GM19193 (cell line): ENCODE results near the gene SLC38A1.
A peak's percentile ranks its signal among the peaks of the same experiment; 100 is the strongest.

Experiments used
- POLR2A ChIP-seq: IDR thresholded peaks from 4 replicates; pipeline ENCODE4 v1.6.1; 2011; ENCODE audit not compliant: insufficient read depth, insufficient read length; ENCODE audit errors: extremely low read depth

SLC38A1 gene

DNA sequence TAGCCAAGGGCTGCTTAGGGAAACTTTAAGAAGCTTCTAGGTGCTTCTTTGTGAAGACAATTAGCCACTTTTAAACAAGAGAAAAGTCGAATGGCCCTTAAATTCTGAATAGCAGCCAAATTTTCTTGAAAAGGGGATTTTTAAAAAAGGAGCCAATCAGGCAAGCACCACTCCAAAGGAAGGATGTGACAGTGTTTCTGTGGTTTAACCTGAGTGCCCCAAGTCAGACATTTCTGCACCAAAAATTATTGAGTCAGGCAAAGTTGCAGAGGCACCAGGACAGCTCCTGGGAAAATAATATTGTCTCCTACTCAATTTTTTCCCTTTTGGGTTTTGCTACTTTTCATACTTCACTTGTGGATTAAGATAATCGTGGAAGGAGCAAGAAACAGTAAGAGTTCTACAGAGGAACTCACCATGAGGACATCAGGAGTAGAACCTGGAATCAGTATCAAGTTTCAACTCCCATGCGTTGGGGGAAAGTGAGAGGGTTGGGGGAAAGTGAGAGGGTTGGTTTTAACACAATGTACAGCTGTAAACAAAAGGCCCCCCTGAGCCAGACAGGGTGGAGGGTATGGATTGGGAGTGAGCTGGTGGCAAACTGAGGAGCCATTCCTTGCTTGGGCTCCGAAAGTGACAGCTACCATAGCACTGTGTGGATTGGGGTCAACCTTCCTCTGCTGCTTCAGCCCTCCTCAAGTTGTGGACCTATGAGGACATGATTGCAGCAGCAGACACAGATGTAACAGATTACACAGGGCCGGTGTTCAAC is 90.8 kb downstream of the SLC38A1 start:
- TF ChIP-seq POLR2A, result no peak

DNA sequence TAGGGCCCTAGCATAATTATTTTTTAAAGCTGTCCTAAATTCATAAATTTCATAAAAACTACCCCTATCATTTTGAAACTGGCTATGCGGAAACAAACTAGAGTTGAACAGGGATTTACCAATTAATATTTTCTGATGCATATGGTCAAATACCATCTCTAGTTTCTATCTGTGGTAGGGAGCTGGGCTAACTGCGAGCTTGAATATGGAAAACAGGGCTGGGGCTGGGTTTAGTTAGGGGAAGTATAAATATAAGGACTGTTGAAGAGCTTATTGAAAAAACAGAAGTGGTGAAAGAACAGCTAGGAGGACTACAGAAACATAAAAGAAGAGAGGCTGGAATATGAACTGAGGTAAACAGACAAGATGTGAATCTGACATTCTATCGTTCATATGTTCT is 91.8 kb downstream of the SLC38A1 start:
- peak; percentile 32 for TF ChIP-seq POLR2A

DNA sequence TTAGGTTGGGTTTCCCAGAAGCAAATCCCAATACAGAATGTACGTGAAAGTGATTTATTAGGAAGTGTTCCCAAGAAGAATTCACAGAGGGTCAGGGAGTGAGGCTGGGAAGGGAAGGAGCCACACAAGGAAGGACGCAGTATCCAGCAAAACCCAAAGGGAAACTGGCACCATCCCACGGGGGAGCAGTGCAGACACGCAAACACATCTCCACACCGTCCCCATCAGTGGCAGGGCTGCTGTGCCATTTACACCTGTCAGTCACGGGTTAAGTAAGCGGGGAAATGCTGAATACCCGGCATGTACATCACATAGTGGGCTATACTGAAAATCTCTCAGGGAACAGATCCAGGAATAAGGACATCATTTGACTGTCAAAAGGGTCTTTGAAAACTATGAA is 93.9 kb downstream of the SLC38A1 start:
- no peak for TF ChIP-seq POLR2A

DNA sequence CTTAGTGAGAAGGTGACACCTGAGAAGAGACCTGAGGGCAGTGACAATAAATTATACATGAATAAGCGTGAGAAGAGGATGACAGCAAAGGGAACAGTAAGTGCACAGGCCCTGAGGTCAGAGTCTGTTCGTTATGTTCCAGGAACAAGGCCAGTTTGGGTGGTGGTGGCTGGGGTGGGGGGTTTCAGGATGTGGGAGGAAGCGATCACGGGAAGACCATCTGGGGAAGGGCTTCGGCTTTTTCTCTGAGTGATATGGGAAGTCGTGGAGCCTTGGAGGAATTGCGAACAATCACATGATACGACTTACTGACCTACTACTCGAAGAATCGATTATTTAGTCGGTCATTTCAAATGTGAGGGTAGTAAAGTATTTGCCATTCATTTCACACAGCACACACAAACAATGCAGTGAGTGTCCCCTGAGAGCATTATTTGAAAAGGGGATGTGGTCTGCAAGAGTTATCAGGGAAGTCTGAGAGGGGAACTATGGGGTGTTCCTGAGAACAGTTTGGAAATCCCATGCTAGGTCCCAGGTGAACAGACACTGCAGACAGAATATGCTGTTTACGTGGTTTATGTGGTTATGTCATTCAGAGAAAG is 94.7 kb downstream of the SLC38A1 start:
- no peak for TF ChIP-seq POLR2A

DNA sequence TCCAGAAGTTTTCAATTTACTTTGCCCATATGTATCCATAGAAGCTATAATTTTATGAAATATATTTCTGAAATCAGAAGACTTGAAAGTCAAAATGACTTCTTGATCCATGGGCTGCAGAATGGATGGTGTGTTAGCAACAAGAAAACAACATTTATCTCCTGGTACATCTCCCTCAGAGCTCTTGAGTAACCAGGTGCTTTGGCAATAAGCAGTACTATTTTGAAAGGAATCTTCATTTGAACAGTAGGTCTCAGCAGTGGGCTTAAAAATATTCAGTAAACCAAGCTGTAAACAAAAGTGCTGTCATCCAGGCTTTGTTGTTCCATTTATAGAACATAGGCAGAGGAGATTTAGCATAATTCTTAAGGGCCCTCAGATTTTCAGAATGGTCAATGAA is 100.4 kb downstream of the SLC38A1 start:
- TF ChIP-seq POLR2A, result no peak

DNA sequence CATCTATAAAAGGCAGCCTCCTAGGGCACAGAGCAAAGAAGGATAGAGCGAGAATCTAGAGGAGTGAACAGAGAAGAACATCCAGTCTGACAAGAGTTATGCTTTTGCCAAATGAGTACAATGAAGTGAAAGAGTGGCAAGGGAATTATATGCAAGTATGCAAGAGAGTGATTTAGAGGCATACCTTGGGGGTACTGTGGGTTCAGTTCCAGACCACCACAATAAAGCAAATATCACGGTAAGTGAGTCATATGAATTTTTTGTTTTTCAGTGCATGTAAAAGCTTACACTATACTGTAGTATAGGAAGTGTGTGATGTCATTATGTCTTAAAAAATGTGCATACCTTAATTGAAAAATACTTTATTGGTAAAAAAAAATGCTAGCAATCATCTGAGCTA is 101.4 kb downstream of the SLC38A1 start:
- TF ChIP-seq POLR2A, result no peak

DNA sequence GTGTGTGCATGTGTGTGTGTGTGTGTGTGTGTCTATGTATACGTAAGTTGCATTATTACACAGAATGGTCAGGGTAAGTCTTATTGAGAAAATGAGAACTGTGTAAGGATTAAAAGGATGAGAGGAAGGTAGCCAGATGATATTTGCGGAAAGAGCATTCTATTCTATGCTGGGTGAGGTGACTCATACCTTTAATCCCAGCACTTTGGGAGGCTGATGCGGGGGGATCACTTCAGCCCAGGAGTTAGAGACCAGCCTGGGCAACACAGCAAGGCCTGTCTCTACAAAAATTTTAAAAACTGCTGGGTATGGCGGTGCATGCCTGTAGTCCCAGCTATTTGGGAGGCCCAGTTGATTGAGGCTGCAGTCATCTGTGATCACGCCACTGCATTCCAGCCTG is 103.7 kb downstream of the SLC38A1 start:
- TF ChIP-seq POLR2A, result no peak

DNA sequence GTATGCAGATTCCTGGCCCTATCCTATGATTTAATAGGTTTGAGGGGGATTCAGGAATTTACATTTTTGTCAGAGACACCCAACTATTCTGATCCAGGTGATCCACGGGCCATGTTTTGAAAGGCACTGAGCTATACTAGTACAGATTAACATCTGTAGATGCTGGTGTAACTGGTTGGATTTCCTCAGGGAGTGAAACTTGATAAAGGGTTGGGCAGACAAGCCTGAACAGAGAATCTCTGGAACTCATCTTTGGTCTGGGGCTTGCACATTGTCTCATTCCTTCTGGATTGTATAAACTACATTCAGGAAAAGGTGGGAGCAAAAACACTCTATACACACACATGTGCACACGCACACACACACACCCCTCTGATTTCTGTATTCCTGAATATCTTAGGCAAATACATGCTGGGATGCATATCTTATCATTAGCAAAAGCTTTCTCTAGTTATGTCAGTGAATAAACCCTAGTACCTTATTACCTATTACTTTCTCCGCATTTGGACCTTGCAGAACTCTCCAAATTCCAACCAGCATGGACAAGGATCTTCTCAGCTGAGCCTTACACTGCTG is 104.6 kb downstream of the SLC38A1 start:
- TF ChIP-seq POLR2A, result no peak

DNA sequence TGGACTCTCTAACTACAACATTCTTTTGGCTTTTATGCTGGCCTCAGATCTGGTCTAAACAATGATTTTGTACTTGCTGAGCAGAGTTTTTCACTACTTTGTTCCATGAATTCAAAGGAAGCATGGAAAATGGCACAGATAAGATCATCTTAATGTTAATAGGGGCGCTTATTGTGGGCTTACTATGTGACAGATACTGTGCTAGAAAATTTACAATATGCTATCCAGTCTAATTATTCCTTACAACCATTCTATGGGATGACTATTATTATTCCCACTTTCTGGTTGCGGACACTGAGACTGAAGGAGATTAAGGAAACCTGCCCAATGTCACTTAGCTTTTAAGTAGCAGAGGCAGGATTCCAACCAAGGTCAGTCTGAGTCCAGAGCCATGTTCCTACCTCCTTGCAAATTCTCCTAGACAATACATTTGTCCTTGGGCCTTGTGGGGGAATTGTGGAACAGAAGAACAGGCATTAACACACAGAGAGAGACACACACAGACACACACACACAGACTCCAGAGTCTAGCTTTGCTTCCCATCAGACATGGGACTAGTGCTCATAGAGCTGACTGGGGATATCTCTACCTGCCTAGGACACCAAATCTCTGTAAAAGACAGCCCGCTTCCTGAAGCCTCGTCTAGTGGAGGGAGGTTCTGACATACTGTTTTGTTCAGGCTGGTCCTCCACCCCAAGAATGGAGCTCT is 107.7 kb downstream of the SLC38A1 start:
- no peak for TF ChIP-seq POLR2A

DNA sequence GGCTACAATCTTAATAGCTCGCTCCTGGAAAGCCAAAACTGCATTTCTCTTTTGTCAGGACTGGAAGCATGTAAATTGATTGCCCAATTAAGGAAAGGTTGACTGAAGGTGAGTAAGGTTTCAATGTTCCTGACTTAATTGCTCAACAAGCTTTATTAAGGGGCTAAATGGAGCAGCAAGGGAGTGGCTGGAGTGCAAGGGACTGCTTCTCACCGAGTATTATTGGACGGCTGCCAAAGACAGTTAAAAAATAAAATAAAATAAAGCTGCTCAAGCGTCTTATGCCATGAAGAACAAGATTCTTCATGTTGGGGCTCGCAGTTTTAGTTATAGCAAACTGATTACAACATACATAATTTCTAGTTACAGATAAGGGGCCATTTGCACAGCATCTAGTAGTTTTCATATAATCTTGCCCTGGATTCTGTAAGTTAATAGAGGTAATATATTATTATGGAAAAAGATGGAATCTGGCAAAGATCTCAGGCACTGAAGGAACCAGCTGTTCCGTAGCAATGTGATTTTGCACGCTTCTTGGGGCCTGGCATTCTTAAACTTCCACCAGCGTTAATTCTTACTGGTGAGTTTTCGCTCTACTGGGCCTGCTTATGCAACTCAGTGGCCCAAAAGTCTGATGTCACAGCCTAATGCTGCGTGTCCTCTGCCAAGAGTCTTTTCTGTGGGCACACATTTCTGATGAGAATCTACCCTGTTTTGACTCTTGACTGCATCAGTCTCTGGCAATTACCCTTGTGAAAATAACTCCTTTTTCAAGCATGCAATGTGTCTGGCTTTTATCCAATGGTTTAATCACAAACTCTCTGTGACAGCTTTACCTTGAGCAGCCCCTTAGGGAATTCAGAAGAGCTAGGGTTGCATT is 108.5 kb downstream of the SLC38A1 start:
- TF ChIP-seq POLR2A, result no peak

DNA sequence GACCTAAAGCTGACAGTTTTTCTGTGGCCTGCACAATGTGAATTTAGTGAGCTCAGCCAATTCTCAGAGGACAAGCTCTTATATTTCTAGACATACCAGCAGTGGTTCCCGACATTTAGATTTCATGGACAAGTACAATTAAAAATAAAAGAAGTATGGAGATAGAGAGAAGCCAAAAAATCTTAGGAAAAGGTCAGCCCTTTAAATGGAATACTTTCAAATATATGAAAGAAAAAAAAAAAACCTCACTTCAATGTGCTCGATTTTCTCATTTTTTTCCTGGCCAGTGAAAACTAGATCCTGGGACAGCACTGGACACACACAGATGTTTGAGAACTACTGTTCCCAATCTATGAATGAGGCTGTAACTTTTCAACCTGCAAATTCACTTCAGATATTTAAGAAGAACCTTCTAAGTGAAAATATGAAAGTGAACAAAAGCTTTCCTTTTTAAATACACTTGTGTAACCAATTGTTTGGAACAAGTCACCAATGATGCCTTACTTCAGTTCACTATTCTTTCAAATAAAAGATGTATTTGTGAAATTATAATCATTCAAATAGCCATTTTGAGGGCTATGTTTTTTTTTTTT is 109.4 kb downstream of the SLC38A1 start:
- TF ChIP-seq POLR2A, result no peak

DNA sequence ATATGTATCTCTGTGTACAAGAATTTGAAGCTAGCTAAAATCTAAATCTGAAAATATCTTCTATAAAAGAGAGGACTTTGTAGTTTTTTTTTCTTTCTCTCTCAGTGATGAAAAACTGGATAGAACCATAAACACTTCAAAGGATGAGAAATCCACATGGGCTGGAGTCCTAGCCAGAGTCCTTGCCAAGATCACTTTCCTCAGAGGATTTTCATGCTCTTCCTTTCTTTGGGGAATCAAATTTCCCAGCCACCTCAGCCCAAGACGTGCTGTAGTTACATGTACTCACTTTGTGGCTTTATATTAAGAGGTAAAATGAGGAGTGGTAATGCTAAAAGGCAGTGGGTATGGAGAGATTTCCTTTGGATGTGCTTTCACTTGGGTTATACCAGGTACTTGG is 110.3 kb downstream of the SLC38A1 start:
- TF ChIP-seq POLR2A, result no peak

DNA sequence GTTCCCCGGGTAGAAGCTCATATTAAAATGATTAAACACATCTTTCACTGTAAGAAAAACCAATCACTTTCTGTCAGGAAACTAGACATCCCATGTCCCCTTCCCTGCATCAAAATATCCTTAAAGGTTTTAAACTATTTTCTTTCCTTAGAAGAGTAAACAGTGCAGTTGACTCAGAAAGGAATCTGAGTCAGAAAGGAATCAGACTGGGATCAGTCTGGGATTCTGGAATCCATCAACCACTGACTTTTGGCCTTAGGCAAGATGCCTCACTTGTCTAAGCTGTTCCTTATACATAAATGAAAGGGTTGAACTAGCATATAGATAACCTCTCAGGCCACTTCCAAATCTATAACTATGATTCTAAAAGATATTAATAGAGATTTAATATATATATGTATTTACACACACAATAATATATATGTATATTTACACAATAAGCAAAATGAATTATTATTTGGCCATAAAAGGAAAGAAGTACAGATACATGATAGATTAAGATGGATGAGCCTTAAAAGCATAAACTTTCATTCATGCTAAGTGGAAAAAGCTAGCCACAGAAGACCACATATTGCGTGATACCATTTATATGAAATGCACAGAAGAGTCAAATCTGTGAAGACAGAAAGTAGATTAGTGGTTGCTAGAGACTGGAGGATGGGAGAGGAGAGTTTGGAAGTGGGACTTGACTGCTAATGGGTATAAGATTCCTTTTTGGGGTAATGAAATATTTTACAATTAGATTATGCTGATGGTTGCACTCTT is 114.4 kb downstream of the SLC38A1 start:
- no peak for TF ChIP-seq POLR2A
